RKO (cell line): ENCODE data around the gene SLC26A2.
"Not testable (repeated sequence)": the region's sequence is repeated elsewhere in the genome, so short reads cannot be mapped to it uniquely, and the experiment has no call there.

Experiments
- DNase-seq: peaks from one replicate; pipeline ENCODE4 v3.0.0-alpha.2; 2016; ENCODE audit warnings: low spot score

The SLC26A2 gene

DNA sequence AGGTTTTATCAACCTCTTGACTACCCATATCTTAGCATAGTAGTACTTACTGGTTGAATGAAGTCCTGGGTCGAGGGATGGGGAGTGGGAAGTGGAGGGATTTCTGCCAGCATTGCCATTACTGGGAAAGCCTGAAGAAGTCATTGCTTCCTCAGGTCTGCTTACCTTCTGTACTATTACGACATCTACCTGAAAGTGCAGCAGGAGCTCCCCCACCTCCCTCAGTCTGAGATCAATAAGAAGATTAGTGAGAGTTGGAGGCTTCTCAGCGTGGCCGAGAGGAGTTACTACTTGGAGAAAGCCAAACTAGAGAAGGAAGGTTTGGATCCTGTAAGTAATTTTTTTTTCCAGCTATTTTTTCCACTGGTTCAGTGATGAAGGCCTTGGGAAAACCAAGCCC, 45.8 kb downstream of the SLC26A2 start:
- DNase-seq, result no peak

DNA sequence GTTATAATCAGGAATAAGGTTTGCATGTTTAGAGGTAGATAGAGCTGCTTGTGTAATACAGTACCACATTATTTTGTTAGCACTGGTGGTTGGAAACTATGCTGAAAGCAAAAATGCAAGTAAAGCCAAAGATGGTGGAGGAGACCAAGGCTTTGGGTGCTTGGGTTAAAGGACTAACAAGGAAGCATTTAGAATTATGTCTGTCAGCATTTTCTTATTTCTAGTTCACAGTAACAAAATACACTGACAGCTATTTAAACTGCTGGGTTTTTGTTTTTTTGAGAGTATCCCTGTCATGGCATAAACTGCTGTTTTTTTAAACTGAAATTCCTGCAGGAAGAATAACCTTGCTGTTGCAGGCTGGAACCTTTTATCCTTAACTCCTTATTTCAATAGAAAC, 46.5 kb downstream of the SLC26A2 start:
- DNase-seq, result no peak

DNA sequence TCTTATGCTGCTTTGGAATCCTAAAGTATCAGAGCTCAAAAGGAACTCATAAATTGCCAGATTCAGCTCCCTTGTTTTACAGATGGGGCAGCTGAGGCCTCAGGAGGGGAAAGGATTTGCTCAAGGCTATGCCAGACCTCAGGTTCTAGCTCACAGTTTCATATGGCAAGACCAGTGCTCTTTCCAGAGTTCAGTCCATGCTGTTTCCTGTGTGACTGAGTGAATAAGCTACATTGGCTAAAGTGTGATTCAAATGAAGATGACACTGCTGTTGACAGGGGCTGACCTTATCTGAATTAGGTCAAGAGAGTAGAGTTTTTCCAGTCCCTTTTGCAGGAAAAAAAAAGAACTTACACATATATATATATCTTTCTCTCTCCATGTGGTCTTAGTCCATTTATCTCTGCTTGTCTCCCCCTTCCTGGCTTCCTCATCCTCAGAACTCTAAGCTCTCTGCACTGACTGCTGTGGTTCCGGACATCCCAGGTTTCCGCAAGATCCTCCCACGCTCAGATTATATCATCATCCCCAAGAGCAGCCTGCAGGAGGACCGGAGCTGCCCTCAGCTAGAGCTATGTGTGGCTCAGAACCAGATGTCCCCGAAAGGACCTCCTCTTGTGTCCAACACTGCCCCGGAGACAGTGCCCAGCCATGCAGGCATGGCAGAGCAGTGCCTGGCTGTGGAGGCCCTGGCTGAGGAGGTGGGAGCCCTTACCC, 49.3 kb downstream of the SLC26A2 start:
- DNase-seq, result no peak

DNA sequence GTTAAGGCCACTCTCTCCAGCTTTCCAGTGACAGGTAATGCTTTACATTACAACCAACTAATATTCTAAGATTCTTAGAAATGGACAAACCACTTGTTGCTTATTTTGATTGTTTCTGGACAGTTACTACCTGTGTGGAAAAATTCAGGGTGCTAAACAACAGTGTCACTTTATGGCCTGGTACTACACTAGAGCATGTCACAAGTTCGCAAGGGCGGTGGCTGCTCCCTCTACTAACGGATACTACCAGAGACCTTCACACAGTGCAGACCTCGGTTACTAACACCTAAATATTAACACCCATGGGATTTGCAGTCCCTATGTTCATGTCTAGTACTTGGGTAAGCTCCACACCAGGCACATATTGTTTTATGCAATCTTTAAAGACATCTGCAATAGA, 53.4 kb downstream of the SLC26A2 start:
- no peak for DNase-seq

DNA sequence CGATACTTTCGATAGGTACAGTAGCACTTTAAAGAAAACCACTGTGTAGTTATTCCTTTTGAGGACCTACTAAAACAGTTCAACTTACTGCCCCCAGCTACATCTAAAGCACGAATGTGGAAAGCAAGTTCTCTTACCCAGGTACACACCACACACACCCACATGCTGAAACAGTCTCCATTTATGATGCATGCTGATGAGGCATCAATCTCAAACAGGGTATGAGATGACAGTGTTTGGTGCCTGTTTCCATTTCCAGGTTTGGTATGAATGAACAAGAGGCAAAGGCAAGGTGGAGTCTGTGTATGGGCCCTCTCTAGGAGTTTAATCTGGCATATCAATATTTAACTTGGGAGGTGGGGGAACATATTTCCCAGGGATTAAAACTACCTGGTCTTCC, 53.9 kb downstream of the SLC26A2 start:
- DNase-seq, result no peak

DNA sequence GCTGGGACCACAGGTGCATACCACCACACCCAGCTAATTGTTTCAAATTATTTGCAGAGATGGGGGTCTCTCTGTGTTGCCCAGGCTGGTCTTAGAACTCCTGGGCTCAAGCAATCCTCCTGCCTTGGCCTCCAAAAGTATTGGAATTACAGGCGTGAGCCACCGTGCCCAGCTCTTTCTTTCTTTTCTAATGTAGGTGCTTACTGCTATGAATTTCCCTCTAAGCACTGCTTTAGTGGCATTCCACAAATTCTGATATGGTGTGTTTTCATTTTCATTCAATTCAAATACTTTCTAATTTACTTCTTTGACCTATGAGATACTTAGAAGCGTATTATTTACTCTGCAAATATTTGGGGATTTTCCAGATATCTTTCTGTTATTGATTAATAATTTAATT, 54.9 kb downstream of the SLC26A2 start:
- no peak for DNase-seq

DNA sequence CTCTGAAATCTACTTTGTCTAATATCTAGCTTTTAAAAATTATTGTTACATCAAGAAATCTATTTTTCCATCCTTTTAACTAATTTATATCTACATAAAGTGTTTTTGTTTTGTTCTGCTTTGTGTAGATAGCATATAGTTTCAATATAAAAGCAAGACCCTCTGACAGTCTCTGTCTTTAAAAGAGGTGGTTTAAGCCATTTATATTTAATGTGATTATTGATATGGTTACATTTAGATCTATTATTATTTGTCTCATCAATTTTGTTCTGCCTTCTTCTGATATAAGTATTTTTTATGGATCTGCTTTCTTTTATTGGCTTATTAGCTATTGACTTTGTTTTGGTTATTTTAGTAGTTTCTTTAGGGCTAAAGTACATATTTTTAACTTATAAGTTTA, 56.0 kb downstream of the SLC26A2 start:
- DNase-seq, result no peak

DNA sequence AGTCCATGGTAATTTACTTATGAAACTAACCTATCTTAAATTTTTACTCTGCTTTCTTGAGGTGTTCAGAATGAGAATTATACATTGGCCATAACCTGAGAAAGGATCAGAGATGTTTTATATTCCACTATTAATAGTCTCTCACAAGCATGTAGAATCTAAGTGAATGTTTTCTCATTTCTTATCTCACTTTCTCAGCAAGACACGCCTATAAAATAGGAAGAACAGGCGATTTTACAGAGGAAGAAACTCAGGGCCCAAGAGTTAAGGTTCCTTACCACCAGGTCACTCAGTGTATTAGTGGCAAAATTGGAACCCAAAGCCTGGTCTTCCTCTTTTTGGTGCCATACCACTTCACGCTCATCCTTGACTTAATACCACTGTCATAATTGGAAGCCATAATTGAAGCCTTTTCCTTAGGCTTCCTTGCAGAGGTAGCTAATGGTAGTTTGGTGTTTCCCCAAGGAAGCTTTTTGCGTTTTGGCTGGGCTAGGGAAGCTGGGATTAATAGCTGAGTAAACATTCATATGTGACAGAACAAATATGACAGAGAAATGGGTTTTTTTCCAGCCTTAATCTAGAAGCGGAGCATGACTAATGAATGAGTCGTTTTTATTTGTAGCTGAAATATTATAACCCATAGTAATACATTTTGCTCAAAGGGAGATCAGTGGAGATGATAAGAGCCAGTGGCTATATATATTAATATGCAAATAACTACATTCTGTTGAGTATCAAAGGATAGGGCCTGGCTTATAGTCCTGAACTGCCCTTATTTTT, 56.9 kb downstream of the SLC26A2 start:
- peak; percentile 55 for DNase-seq

DNA sequence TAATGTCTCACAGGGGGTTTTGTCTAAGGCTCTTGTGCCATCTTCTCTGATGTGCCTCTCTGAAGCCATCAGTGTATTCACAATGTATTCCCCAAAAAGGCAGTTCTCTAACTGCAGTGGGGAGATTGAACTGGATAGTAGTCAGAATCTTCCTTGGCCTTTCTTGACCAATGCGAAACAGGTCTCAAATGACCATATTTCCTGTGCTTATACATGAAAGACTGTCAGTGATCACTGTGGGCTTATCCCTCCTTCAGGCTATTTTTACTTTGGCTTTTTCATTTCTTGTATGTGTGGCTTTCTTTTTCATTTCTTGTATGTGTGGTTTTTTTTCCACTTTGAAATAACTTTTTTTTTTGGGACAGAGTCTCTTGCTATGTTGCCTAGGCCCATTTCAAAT, 59.7 kb downstream of the SLC26A2 start:
- no peak for DNase-seq

DNA sequence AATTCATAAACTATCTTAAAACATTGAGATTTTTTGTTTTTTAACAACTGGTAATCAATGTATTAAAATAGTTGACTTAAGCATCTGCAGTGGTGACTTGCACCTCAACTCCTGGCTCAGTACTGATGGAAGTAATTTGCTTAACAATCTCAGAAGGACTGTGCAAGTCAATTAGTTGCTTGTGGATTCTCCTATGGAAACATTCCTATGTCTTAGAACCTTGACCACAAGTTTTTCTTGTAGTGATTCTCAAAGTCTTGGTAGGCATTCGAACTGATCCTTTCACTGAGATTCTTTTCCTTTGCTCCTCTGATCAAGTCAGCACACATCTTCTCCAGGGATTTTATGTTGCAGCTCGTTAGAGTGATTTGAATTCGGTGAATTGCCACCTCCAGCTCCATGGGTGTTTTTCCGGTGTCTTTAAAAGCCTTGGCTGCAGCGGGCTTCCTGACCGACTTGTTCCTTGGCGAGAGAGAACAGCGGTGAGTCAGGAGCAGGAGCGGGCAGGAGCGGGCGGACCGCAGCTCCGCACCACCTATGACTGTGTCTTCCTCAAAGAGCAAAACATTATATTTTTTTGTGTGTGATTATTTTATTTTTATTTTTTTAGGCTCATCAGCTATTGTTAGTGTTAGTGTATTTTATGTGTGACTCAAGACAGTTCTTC, 61.1 kb downstream of the SLC26A2 start:
- no peak for DNase-seq

DNA sequence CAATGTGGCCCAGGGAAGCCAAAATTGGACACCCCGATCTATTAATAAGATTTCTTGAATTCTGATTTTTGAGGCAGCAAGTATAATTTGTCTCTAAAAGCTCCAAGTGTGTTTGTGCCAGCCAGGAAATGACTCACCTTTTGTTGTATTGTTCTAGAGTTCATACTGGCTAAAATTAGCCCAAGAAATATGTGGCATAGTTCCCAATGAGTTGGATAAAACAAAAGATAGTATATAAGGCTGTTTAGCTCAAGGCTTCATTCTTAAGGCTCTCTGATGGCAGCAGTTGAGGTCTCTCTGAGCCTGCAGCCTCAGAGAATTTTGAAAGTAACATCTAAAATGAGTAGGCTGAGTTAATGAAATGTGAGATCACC, 61.6 kb downstream of the SLC26A2 start:
- peak; percentile 83 for DNase-seq

DNA sequence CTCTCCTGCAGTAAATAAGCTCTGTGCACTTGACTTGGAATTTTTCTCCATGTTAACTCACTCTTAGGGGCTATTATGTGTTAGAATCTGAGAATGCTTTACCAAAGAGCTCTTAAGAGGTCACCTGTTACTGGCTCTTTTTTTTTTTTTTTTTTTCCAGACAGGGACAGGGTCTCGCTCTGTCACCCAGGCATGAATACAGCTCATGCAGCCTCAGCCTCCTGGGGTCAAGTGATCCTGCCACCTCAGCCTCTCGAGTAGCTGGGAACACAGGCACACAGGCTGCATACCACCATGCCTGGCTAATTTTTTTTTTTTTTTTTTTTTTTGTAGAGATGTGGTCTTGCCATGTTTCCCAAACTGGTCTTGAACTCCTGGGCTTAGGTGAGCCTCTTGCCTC, 62.1 kb downstream of the SLC26A2 start:
- DNase-seq, result no peak

DNA sequence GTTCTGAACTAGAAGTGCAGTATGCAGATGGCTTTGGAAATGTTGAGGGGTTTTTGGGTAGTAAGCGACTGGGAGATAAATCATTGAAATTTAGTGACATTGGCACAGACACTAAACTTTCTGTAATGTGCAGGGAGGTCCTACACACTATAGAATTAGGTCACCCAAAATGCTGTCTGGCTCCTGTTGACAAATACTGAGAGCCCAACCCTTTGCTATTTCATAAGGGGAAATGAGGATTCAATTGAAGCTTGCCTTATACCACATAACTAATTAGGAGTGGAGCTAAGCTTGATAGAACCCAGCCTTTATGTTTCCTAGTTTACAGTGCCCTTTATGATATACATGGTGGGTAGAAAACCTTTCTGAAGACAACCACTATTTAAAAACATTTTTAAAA, 62.6 kb downstream of the SLC26A2 start:
- no peak for DNase-seq

DNA sequence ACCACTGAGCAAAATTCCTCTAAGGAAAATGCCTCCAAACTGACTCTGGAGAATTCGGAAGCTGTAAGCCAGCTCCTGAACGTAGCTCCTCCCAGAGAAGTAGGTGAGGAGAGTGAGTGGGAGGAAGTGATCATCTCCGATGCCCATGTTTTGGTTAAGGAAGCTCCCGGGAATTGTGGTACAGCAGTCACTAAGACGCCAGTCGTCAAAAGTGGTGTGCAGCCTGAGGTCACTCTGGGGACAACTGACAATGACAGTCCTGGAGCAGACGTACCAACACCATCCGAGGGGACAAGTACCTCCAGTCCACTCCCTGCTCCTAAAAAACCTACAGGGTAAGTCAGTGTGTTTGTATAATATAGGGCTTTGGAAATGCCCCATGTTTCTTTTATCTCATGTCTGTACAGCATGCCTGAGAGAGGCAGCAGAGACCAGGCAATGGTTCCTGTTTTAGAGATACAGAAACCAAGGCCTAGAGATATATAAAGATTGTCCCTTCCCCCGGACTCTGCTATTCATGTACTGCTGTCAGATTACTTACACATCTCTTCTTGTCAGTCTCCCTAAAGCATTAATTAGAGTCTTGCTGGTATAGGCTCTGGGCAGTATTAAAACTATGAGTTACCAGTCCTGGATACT, 63.9 kb downstream of the SLC26A2 start:
- no peak for DNase-seq

DNA sequence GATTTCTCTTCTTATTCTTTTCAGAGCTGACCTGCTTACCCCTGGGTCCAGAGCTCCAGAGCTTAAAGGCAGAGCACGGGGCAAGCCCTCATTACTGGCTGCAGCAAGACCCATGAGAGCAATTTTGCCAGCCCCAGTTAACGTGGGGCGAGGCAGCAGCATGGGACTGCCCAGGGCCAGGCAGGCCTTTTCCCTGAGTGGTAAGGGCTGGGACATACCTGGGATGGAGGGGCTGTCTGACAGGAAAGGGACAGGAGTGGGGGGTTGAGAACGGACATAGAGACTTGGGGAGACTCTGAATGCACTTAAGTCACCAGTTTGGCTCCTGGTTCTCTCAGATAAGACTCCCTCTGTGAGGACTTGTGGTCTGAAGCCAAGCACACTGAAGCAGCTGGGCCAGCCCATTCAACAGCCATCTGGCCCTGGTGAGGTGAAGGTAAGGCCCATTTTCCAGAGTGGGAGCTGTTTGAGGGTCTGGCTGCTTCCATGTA, 66.2 kb downstream of the SLC26A2 start:
- no peak for DNase-seq

DNA sequence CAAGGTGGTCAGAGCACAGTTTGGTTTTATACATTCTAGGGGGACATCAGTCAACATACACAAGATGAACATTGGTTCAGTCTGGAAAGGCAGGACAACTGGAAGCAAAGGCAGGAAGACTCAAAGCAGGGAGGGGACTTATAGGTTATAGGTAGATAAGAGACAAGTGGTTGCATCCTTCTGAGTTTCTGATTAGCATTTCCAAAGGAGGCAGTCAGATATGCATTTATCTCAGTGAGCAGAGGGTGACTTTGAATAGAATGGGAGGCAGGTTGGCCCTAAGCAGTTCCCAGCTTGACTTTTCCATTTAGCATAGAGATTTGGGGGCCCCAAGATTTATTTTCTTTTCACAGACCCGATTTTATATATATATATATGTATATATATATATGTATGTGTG, 67.5 kb downstream of the SLC26A2 start:
- DNase-seq, result not testable (repeated sequence)

DNA sequence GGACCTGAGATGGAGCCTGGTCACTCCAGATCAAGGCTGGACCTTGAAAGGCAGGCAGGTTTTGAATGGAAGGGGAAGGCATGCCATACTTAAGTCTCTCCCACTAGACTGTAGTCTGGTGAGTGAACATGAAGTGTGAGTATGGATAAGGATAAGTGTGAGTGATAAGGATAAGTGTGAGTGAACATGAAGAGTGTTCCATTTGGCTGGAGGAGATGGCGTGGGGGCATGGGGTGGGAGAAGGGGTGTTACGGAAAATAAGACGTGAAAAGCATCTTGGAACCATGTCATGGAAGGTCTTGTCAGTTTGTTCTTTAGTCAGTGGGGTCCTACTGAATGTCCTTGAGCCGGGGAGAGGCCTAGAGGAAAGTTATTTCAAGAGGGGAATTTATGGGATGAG, 72.8 kb downstream of the SLC26A2 start:
- DNase-seq, result no peak

DNA sequence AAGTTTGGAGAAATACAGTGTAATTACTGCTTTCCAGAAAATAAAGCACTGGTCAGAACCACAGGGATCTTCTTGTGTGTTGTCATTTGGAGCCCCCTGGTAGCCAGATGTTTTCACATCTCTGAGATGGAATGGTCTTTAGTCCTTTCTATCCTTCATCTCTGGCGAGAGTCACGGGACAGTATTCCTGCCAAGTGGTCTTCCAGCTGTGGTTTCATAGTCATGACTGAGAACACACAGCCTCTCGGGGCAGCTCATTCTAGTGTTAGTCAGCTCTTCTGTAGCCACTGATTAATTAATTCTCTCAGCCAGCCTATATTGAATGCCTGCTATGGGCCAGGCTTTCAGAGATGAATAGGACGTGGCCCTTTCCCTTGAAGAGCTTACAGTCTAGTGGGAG, 74.1 kb downstream of the SLC26A2 start:
- DNase-seq, result no peak

DNA sequence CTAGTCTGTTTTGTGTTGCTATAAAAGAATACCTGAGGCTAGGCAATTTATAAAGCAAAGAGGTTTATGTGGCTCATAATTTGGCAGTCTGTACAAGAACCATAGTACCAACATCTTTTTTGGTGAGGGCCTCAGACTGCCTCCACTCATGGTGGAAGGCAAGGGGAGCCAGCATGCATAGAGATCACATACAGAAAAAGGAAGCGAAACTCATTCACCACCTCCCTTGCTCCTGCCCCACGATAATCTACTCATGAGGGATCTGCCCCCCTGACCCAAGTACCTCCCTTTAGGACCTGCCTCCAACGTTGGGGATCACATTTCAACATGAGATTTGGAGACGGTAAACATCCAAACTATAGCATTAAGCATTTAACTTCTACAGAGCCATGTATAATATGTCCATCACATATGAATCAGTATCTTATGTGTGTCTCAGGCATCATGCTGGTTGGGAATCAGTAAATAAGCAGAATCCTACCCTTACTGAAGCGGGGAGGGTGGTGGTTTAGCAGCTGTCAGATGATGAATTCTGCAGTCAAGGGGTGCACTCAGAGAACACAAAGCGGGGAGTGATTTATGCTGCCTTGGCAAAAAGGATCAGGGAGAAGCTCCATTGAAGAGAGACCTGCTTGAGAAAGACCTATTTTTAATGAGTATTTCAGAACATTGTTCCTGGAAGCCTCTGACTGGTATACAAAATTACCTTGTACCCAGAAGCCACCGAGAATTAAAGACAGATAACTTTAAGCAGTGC, 74.8 kb downstream of the SLC26A2 start:
- DNase-seq, result no peak

DNA sequence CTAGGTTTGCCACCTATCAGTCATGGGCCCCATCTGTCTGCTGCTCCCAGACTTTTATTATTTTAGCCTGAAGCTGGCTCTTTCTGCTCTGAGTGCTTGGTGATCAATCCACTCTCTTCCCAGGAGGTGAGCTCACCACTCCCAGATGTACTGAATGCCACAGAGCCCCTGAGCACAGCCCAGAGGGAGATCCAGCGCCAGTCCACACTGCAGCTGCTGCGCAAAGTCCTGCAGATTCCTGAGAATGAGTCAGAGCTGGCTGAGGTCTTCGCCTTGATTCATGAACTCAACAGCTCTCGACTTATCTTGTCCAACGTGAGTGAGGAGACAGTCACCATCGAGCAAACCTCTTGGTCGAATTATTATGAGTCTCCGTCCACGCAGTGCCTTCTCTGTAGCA, 76.0 kb downstream of the SLC26A2 start:
- DNase-seq, result peak; percentile 30
